ENCODE data around the gene LRIG1. TPM values are rescaled to one million over a fixed set of nuclear protein-coding genes. Genes with fewer than 3 reads are reported as not detected.
A peak's percentile ranks its signal among the peaks of the same experiment; 100 is the strongest.

LRIG1 gene
- total and polyA plus RNA-seq, 2 experiments from 2014 or later: 8.2 to 13.3 TPM

DNA sequence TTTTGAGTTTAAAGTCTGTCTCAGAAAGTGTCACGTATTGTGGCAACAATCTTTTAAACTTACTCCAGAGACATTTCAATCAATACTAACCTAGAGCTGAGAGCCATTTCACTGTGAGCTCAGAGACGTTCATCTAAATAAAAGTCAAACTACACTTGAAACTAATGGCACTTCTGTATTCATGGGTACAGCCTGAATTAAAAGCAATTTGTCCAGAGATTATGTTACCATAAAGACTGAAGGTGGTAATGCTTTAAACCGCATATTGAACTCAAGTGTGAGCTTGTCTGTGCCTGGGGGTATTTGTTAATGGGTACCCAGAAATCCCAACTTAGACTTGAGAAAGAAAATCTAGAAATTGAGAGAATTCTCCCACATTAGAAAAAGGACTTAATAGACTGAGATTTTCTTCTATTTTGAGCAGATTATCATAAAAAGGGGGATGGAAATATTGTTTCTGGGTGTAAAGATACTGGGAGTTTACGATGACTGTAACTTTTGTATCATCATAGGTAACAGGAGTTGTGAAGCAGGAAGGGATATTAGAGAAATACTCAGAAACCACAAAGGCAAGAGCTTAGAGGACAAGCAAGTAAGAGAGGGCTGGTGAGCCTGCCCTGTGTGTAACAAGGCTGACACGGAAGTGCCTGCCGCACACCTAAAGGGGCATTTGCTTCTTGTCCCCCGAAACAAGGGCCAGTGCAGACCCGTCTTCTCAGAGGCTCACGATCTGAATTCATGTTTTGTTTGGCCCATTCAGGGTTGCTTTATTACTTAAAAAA is 36.9 kb downstream of the LRIG1 start:
- TF ChIP-seq EZH2phosphoT487 (IDR thresholded peaks at IDR 0.05; ENCODE audit: low read depth, severe bottlenecking, unreplicated experiment): no peak
- TF ChIP-seq, protein P1, sequence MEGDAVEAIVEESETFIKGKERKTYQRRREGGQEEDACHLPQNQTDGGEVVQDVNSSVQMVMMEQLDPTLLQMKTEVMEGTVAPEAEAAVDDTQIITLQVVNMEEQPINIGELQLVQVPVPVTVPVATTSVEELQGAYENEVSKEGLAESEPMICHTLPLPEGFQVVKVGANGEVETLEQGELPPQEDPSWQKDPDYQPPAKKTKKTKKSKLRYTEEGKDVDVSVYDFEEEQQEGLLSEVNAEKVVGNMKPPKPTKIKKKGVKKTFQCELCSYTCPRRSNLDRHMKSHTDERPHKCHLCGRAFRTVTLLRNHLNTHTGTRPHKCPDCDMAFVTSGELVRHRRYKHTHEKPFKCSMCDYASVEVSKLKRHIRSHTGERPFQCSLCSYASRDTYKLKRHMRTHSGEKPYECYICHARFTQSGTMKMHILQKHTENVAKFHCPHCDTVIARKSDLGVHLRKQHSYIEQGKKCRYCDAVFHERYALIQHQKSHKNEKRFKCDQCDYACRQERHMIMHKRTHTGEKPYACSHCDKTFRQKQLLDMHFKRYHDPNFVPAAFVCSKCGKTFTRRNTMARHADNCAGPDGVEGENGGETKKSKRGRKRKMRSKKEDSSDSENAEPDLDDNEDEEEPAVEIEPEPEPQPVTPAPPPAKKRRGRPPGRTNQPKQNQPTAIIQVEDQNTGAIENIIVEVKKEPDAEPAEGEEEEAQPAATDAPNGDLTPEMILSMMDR (IDR thresholded peaks at IDR 0.05; ENCODE audit: poor library complexity): no peak
- no peak for TF ChIP-seq EZH2 (IDR thresholded peaks at IDR 0.05; ENCODE audit: borderline replicate concordance)
- Histone ChIP-seq H3K4me2 (peak overlapping the region; percentile 51), H3K79me2 (peaks cover 24% of the 10 kb centered on the region), H3K9me2 (replicated peaks; ENCODE audit: insufficient read depth) (no peaks in the 10 kb centered on the region), H3K27ac (peak overlapping the region; percentile 39), H3K4me1 (ENCODE audit: insufficient read depth) (peaks cover 8% of the 10 kb centered on the region), H3K36me3 (replicated peaks; ENCODE audit: insufficient read depth, low read depth) (no peaks in the 10 kb centered on the region), H3K4me3 (no peak overlapping the region), H3K27me3 (no peaks in the 10 kb centered on the region), H2AFZ (no peak overlapping the region), H3K9me3 (ENCODE audit: low read depth) (no peaks in the 10 kb centered on the region), H4K20me1 (ENCODE audit: insufficient read depth, poor library complexity, severe bottlenecking) (no peaks in the 10 kb centered on the region)
- WGBS (ENCODE audit: low lambda C conversion rate, missing lambda C conversion rate): 78% methylated on average over 9 of the region's 9 CpGs
- DNase-seq (ENCODE audit: low spot score): no peak

DNA sequence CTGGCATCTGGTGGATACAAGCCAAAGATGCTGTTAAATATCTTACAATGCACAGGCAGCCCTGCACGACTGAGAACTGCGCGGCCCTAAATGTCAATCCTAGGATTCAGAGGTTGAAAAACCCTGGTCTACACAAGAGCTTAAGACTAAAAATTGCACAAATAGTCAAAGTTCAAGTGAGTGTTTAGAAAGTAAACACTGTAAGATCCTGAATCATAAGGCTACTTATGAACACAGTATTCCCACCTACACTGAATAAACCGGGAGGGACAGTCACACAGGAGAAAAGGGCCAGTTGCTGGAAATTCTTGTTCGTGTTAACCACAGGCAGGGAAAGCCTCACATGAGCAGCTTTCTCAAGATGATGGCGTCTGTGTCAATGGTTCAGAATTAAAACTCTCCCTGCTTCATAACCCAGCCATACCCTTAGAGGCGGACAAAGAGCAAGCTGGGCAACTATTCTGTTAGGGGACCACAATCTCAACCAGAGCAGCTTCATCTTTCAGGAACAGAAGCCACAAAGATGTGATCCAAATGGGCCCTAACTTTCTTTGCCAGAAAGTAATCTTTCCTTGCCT is 37.7 kb downstream of the LRIG1 start:
- Histone ChIP-seq H3K27ac (peak overlapping the region; percentile 39), H3K36me3 (replicated peaks; ENCODE audit: insufficient read depth, low read depth) (no peaks in the 10 kb centered on the region), H4K20me1 (ENCODE audit: insufficient read depth, poor library complexity, severe bottlenecking) (no peaks in the 10 kb centered on the region), H2AFZ (no peak overlapping the region), H3K79me2 (peaks cover 23% of the 10 kb centered on the region), H3K9me2 (replicated peaks; ENCODE audit: insufficient read depth) (no peaks in the 10 kb centered on the region), H3K4me3 (no peak overlapping the region), H3K27me3 (no peaks in the 10 kb centered on the region), H3K4me2 (peak overlapping the region; percentile 51), H3K4me1 (ENCODE audit: insufficient read depth) (peaks cover 8% of the 10 kb centered on the region), H3K9me3 (ENCODE audit: low read depth) (no peaks in the 10 kb centered on the region)
- DNase-seq (ENCODE audit: low spot score): no peak
- 63% methylated on average over 7 of the region's 7 CpGs for WGBS (ENCODE audit: low lambda C conversion rate, missing lambda C conversion rate)
- no peak for TF ChIP-seq EZH2 (IDR thresholded peaks at IDR 0.05; ENCODE audit: borderline replicate concordance)
- no peak for TF ChIP-seq EZH2phosphoT487 (IDR thresholded peaks at IDR 0.05; ENCODE audit: low read depth, severe bottlenecking, unreplicated experiment)
- TF ChIP-seq, protein P1 (IDR thresholded peaks at IDR 0.05; ENCODE audit: poor library complexity): no peak

DNA sequence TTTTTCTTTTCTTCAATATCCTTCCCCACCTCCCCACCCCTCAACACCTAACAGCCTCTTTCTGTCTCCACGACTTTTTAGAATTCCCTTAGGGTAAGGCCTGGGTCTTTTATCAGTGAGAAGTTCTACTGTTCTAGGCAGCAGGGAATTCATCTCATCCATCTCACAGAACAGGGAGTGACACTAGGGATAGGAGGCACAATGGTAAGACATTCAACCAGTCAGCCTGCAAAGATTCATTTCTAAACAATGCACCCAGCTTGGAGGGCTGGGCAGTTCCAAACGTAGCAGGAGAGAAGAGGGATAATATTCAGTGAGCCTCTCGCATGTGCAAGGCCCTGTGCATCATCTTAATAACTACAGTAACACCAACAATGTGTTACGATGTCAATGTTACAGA is 43.6 kb downstream of the LRIG1 start:
- no peaks in the 10 kb centered on the region for H3K9me2 ChIP-seq (replicated peaks; ENCODE audit: insufficient read depth)
- TF ChIP-seq, protein P1 (IDR thresholded peaks at IDR 0.05; ENCODE audit: poor library complexity): no peak
- TF ChIP-seq EZH2 (IDR thresholded peaks at IDR 0.05; ENCODE audit: borderline replicate concordance): no peak
- TF ChIP-seq EZH2phosphoT487 (IDR thresholded peaks at IDR 0.05; ENCODE audit: low read depth, severe bottlenecking, unreplicated experiment): no peak
- H3K79me2 ChIP-seq: peaks cover 4% of the 10 kb centered on the region
- H3K4me1 ChIP-seq (ENCODE audit: insufficient read depth): no peaks in the 10 kb centered on the region
- DNase-seq (ENCODE audit: low spot score): no peak
- H3K4me3 ChIP-seq: no peak overlapping the region
- 73% methylated on average over 4 of the region's 4 CpGs for WGBS (ENCODE audit: low lambda C conversion rate, missing lambda C conversion rate)
- H3K4me2 ChIP-seq: no peak overlapping the region
- no peaks in the 10 kb centered on the region for H3K36me3 ChIP-seq (replicated peaks; ENCODE audit: insufficient read depth, low read depth)
- no peak overlapping the region for H3K27ac ChIP-seq
- H2AFZ ChIP-seq: no peak overlapping the region
- H4K20me1 ChIP-seq (ENCODE audit: insufficient read depth, poor library complexity, severe bottlenecking): no peaks in the 10 kb centered on the region
- H3K27me3 ChIP-seq: no peaks in the 10 kb centered on the region
- H3K9me3 ChIP-seq (ENCODE audit: low read depth): no peaks in the 10 kb centered on the region
